Transverse colon (tissue), 4 donors: ENCODE results near the gene COL13A1. TPM values are rescaled to one million over a fixed set of nuclear protein-coding genes. Genes with fewer than 3 reads are reported as not detected.

Experiments used
- DNase-seq: peaks from one replicate; pipeline ENCODE4 v3.0.0-alpha.2; 2019
- H3K27ac ChIP-seq, 4 donors: fragments of 200-600 bp; sonication (generic); 2 replicates each; pipeline ENCODE4 v1.5.1; 2016 to 2018; ENCODE audit warnings: inconsistent platforms in 4 of 4
- H3K27me3 ChIP-seq: fragments of 200-600 bp; sonication (generic); 2 replicates; pipeline ENCODE4 v1.5.1; 2017; ENCODE audit warnings: inconsistent platforms
- H3K36me3 ChIP-seq, 4 donors: fragments of 200-600 bp; sonication (generic); 2 replicates each; pipeline ENCODE4 v1.5.1; 2017 to 2019; ENCODE audit warnings: inconsistent platforms in 4 of 4
- H3K4me1 ChIP-seq, 4 donors: fragments of 200-600 bp; sonication (generic); 2 replicates each; pipeline ENCODE4 v1.5.1; 2017 to 2020; ENCODE audit warnings: inconsistent platforms in 4 of 4
- H3K4me3 ChIP-seq, 4 donors: fragments of 200-600 bp; sonication (generic); 1 replicate in 1 of 4; 2 replicates in 3 of 4; pipeline versions ENCODE4 v1.5.1 to v1.6.1; 2017 to 2019; ENCODE audit warnings: inconsistent platforms in 4 of 4
- H3K9me3 ChIP-seq, 2 donors: fragments of 200-600 bp; sonication (generic); 2 replicates each; pipeline ENCODE4 v1.5.1; 2017 to 2019; ENCODE audit warnings: inconsistent platforms in 2 of 2
- CTCF ChIP-seq, 5 experiments: fragments of 200-600 bp in 3 of 5; fragments of 450-650 bp in 2 of 5; sonication (generic) in 3 of 5; IDR thresholded peaks; 1 replicate in 2 of 5; 2 replicates in 3 of 5; pipeline ENCODE4 v1.5.1; 2016 to 2017; ENCODE audit warnings: antibody characterized with exemption in 5 of 5, inconsistent platforms in 3 of 5, mild to moderate bottlenecking in 2 of 5, moderate library complexity in 1 of 5
- EP300 ChIP-seq: sonication (generic); formaldehyde crosslinking; IDR thresholded peaks from one replicate; pipeline ENCODE4 v1.6.1; 2017; ENCODE audit warnings: antibody characterized with exemption, low read depth
- POLR2A ChIP-seq: fragments of 450-650 bp; IDR thresholded peaks from one replicate; pipeline ENCODE4 v1.6.1; 2016; ENCODE audit warnings: antibody characterized with exemption, mild to moderate bottlenecking, moderate library complexity
- POLR2AphosphoS5 ChIP-seq, 3 donors: sonication (generic); formaldehyde crosslinking; IDR thresholded peaks; one replicate each; pipeline ENCODE4 v1.6.1; 2016; ENCODE audit warnings: antibody characterized with exemption in 3 of 3
- WGBS, 2 donors: methylation state at CpG; one replicate each; pipeline ENCODE4 v1.1.5; 2018; ENCODE audit warnings: low coverage in 1 of 2; 5-methylcytosine and 5-hydroxymethylcytosine counted together
- in situ Hi-C, 4 donors: fragments of 200-750 bp; cut with MboI; loops; one replicate each; pipeline versions ENCODE4 v1.15.0 to v1.15.1; 2017; ENCODE audit warnings: low sequenced_read_pairs in 3 of 4, low pct_ligation_motif_present in 1 of 4, low pct_unique_long_range_greater_than_20kb in 1 of 4
- intact Hi-C: fragments of 100-400 bp; cut with DNase I; formaldehyde crosslinking; loops from one replicate; pipeline ENCODE4 v1.15.1; 2023; ENCODE audit warnings: low total_unique reads
- total RNA-seq, 4 donors: library from RNA; depleted of rRNA; stranded (reverse); fragments of >200 nt; gene quantifications; one replicate each; pipeline ENCODE4 v1.1.0, GENCODE V29; 2016

Gene COL13A1
- total RNA-seq, 4 donors from 2014 or later = 0.68 to 8.2 (median 2.1) TPM

GRCh38 chr10:69874449-69874848, 72.7 kb downstream of the COL13A1 start:
- intact Hi-C loops (no loop called here), in situ Hi-C loops (no loop called here)
- DNase-seq = no peak
- Histone ChIP-seq H3K27ac (no peak overlapping the region), H3K4me3 (no peak overlapping the region), H3K9me3 (no peaks in the 10 kb centered on the region), H3K36me3 (no peaks in the 10 kb centered on the region), H3K4me1 (peaks cover 2 to 6% (median 3%) of the 10 kb centered on the region in 4 donors), H3K27me3 (no peaks in the 10 kb centered on the region)
- TF ChIP-seq CTCF (IDR thresholded peaks at IDR 0.05) (no peak), POLR2A (no peak), POLR2AphosphoS5 (IDR thresholded peaks at IDR 0.05) (no peak), EP300 (no peak)
- 52 to 56% methylated on average over 2 to 6 of the region's 6 CpGs for WGBS, 2 donors

GRCh38 chr10:69875856-69876255, 74.2 kb downstream of the COL13A1 start:
- 88% methylated on average over 4 of the region's 4 CpGs; no CpG with 5 or more reads in 1 of the 2 donors for WGBS, 2 donors
- intact Hi-C loops = no loop called here
- H3K9me3 ChIP-seq = no peaks in the 10 kb centered on the region
- H3K27ac ChIP-seq = no peak overlapping the region
- no peaks in the 10 kb centered on the region for H3K36me3 ChIP-seq
- H3K4me3 ChIP-seq = no peak overlapping the region
- DNase-seq = no peak
- H3K27me3 ChIP-seq = no peaks in the 10 kb centered on the region
- no peaks in the 10 kb centered on the region for H3K4me1 ChIP-seq
- in situ Hi-C loops = no loop called here
- TF ChIP-seq POLR2A (no peak), CTCF (IDR thresholded peaks at IDR 0.05) (no peak), POLR2AphosphoS5 (IDR thresholded peaks at IDR 0.05) (no peak), EP300 (no peak)

- no peak for TF ChIP-seq EP300
- TF ChIP-seq POLR2AphosphoS5 (IDR thresholded peaks at IDR 0.05) = no peak
- H3K4me1 ChIP-seq = no peaks in the 10 kb centered on the region
- H3K9me3 ChIP-seq = no peaks in the 10 kb centered on the region
- intact Hi-C loops (no loop called here), in situ Hi-C loops (no loop called here)
- H3K27me3 ChIP-seq = no peaks in the 10 kb centered on the region
- H3K27ac ChIP-seq = no peak overlapping the region
- WGBS, 2 donors = 80 to 93% methylated on average over 1 to 8 of the region's 8 CpGs
- H3K4me3 ChIP-seq = no peak overlapping the region
- DNase-seq = no peak
- H3K36me3 ChIP-seq = no peaks in the 10 kb centered on the region
These were observed 74.6 kb downstream of the COL13A1 start for GRCh38 chr10:69876286-69876685.

GRCh38 chr10:69876931-69877330, 75.2 kb downstream of the COL13A1 start:
- intact Hi-C loops (no loop called here), in situ Hi-C loops (no loop called here)
- Histone ChIP-seq H3K4me3 (no peak overlapping the region), H3K4me1 (no peaks in the 10 kb centered on the region), H3K27me3 (no peaks in the 10 kb centered on the region), H3K9me3 (no peaks in the 10 kb centered on the region), H3K36me3 (no peaks in the 10 kb centered on the region), H3K27ac (no peak overlapping the region)
- TF ChIP-seq POLR2AphosphoS5 (IDR thresholded peaks at IDR 0.05) (no peak), POLR2A (no peak)
- WGBS, 2 donors = 89% methylated on average over 3 of the region's 3 CpGs; no CpG with 5 or more reads in 1 of the 2 donors
- DNase-seq = no peak

GRCh38 chr10:69878038-69878437, 76.3 kb downstream of the COL13A1 start:
- TF ChIP-seq POLR2A (no peak), EP300 (no peak), POLR2AphosphoS5 (IDR thresholded peaks at IDR 0.05) (no peak), CTCF (IDR thresholded peaks at IDR 0.05) (no peak)
- Histone ChIP-seq H3K27me3 (no peaks in the 10 kb centered on the region), H3K4me3 (no peak overlapping the region), H3K36me3 (no peaks in the 10 kb centered on the region), H3K9me3 (no peaks in the 10 kb centered on the region), H3K4me1 (no peaks in the 10 kb centered on the region), H3K27ac (no peak overlapping the region)
- DNase-seq = no peak
- intact Hi-C loops = no loop called here
- in situ Hi-C loops = no loop called here
- 71% methylated on average over 10 of the region's 10 CpGs; no CpG with 5 or more reads in 1 of the 2 donors for WGBS, 2 donors
